ENCODE data around the gene ATP6V0A1.

GRCh38 chr17:42544874-42545283 lies 86.2 kb downstream of the ATP6V0A1 start:
- TF ChIP-seq CTCF (IDR thresholded peaks at IDR 0.05) (no peak), ATF3 (CRISPR knock-in tag; conservative IDR thresholded peaks at IDR 0.05) (no peak), E2F1 (CRISPR knock-in tag; IDR thresholded peaks at IDR 0.05) (no peak), SP1 (CRISPR knock-in tag; conservative IDR thresholded peaks at IDR 0.05) (no peak), NR2C2 (CRISPR knock-in tag; IDR thresholded peaks at IDR 0.05) (no peak), USF2 (CRISPR knock-in tag; IDR thresholded peaks at IDR 0.05) (no peak), ATF6 (CRISPR knock-in tag; IDR thresholded peaks at IDR 0.05) (no peak), MXD4 (CRISPR knock-in tag; IDR thresholded peaks at IDR 0.05; ENCODE audit: borderline replicate concordance) (no peak), TEAD1 (CRISPR knock-in tag; IDR thresholded peaks at IDR 0.05) (no peak), HMGXB4 (CRISPR knock-in tag; IDR thresholded peaks at IDR 0.05) (no peak), ZMAT4 (CRISPR knock-in tag; IDR thresholded peaks at IDR 0.05) (no peak), MAX (CRISPR knock-in tag; IDR thresholded peaks at IDR 0.05) (no peak), ZNF416 (CRISPR knock-in tag; IDR thresholded peaks at IDR 0.05) (no peak)
